Epithelial cell of esophagus (primary cell): ENCODE data around the gene HSF2BP.
"Not testable (repeated sequence)": the region's sequence is repeated elsewhere in the genome, so short reads cannot be mapped to it uniquely, and the experiment has no call there.

Experiments used
- DNase-seq: peaks from one replicate; pipeline ENCODE4 v3.0.0; 2010; ENCODE audit warnings: low read depth
- H3K4me3 ChIP-seq: 2 replicates; pipeline ENCODE4 v1.5.1; 2011; ENCODE audit warnings: mild to moderate bottlenecking, low read length, control low read depth
- TF ChIP-seq, protein P1 (sequence below): IDR thresholded peaks from 2 replicates; pipeline ENCODE4 v1.5.1; 2011; ENCODE audit warnings: low read depth, mild to moderate bottlenecking, low read length, control low read depth, inconsistent platforms; ENCODE audit not compliant: insufficient read depth; ENCODE audit errors: missing control alignments

HSF2BP gene

DNA sequence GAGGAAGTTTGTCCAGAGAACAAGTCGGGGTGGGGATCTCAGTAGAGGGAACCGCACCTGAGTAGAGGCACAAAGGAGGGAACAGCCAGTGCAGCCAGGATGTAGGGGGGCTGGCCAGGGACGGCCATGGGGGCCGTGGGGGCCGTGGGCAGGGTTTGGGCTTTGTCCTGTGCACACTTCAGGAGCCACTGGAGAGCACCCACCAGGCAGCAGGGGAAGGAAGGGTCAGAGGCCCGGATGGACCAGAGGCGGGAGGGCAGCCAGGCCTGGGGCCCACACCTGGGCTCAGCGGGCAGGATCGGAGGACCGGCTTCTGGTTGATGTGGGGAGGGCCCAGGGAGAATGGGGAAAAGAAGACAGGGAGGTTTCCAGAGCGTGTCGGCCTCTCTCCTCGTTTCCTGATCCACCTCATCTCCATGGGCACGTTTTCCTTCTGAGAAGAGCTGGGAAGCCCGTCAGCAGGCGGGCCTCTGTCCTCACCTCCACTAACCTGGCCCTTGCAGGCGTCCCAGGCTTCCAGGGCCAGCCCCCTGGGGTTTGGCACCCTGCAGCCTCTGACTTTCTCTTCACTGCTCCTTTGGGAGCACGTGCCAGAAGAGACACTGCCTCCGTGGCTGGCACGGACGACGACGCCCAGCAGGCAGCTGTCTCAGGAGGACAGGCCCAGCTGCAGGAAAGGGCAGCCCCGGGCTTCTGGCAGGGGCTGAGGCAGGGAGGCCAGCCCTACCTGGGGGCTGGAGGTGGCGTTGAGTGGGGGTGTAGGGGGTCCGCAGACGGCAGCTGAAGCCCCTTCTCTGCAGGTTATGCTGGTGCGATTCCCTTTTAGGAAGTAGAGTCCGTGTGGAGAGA, 42.9 kb upstream of the HSF2BP start:
- DNase-seq: no peak
- TF ChIP-seq, protein P1, sequence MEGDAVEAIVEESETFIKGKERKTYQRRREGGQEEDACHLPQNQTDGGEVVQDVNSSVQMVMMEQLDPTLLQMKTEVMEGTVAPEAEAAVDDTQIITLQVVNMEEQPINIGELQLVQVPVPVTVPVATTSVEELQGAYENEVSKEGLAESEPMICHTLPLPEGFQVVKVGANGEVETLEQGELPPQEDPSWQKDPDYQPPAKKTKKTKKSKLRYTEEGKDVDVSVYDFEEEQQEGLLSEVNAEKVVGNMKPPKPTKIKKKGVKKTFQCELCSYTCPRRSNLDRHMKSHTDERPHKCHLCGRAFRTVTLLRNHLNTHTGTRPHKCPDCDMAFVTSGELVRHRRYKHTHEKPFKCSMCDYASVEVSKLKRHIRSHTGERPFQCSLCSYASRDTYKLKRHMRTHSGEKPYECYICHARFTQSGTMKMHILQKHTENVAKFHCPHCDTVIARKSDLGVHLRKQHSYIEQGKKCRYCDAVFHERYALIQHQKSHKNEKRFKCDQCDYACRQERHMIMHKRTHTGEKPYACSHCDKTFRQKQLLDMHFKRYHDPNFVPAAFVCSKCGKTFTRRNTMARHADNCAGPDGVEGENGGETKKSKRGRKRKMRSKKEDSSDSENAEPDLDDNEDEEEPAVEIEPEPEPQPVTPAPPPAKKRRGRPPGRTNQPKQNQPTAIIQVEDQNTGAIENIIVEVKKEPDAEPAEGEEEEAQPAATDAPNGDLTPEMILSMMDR: no peak
- no peak overlapping the region for H3K4me3 ChIP-seq

DNA sequence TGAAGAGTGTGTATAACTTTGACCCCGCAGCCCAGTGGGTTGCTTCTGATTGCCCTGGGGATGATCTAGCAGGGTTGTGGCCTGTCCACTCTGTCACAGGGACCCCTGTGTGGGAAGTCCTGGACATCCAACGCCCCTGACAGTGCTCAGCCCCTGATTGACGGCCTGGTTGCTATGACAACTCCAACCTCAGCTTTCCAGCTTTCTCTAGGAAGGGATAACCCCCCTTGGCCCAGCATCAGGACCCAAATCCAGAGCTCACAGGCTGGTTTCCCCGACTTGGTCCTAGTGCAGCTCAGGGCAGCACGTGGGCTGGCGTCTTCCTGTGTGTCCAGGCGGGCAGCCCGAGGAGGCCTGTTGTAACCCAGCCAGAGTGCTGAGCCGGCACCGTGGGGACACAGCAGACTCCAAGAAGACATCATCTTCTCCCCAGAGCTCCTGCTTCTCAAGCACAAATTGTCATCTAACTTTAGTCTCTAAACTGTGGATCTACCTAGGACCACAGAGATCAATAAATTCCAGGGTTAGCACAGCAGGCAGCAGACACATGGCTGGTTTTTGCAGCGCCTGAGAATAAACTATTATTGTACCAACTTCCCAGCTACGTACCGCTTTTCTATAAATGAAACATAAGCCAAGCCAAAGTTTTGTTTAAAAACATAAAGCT, 40.8 kb upstream of the HSF2BP start:
- DNase-seq: no peak
- H3K4me3 ChIP-seq: no peak overlapping the region

DNA sequence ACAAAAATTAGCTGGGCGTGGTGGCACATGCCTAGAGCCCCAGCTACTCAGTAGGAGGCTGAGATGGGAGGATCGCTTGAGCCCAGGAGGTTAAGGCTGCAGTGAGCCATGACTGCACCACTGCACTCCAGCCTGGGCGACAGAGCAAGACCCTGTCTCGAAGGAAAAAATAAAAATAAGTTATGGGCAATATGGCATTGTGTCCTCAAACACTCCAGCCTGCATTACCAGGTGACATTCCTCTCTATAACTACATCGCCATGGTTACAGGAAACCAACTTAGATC, 40.1 kb upstream of the HSF2BP start:
- DNase-seq, H3K4me3 ChIP-seq: not testable (repeated sequence)

More for the DNA sequence above, 40.8 kb upstream of the HSF2BP start:
- TF ChIP-seq, protein P1: no peak

DNA sequence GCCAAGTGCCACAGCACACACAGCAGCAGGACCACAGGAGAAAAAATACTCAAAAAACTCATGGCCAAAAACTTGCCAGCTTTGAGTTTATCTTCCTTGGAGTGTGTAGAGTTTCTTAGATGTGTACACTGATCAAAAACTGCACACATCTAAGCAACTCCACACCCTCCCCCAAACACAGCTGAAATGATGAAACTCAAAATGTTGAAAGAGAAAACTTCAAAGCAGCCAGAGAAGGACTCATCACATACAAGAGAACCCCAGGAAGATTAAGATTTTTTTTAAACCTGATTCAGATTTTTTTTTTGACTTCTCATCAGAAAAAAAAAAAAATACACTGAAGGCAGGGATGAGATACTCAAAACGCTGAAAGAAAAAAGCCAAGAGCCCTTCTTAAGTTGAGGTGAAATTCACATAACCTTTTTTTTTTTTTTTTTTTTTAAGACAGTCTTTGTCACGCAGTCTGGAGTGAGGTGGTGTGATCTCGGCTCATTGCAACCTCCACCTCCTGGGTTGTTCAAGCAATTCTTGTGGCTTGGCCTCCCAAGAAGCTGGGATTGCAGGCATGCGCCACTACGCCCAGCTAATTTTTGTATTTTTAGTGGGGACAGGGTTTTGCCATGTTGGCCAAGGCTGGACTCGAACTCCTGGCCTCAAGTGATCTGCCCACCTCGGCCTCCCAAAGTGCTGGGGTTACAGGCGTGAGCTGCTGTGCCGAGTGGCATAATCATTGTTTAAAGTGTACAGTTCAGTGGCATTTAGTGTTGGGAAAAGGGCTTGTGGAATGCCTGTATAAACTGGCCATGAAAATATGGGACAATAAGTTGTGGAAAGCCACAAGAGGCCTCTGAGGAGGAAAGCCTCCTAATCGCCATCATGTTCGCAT, 38.7 kb upstream of the HSF2BP start:
- TF ChIP-seq, protein P1: no peak
- no peak overlapping the region for H3K4me3 ChIP-seq
- DNase-seq: peak; percentile 19

DNA sequence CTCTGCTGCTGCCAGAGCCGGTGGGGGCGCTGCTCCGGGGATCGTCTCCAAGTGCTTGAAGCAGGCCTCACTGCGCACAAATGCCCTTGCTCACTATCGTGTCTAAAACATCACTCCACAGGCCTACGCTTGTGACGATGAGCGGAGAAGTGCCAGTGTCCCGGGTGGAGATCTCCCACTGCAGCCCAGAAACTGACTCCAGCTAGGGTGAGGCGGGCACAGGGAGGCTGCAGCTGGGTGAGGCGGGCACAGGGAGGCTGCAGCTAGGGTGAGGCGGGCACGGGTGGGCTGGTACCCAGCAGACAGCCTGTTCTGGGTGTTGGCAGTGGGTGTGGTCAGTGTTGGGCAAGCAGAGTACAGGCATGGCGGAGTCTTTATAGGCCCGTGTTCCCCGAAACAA, 36.9 kb upstream of the HSF2BP start:
- no peak overlapping the region for H3K4me3 ChIP-seq
- TF ChIP-seq, protein P1: no peak
- no peak for DNase-seq

DNA sequence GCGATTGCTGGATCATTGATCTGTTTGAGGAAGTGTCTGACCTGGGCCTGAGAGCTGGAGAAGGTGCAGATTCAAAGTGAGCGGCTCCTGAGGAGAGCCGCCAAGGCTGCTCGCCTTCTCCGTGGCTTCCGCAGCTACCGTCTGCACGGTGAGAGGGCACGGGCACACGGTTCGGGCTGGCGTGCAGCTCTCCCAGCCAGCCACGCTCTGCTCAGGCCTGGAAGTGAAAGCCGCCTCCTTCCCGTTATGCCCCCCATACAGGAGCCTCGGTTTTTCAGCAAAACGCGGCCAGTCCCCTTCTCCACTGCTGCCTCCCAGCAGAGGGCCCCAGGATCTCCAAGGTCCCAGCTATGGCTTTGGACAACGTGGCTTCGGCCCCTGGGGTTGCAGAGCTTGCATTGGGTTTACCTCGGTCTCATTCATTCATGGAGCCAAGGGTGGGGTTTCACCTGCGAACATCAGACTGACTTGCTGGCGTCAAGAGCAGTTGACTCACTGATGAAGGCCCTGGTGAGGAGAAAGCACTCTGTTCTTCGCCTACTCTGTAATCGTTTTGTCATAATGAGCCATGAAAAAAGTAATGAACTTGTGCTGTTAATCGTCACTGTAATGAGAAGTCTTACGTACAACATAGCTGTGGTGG, 35.3 kb upstream of the HSF2BP start:
- TF ChIP-seq, protein P1: no peak
- H3K4me3 ChIP-seq: no peak overlapping the region
- DNase-seq: no peak

DNA sequence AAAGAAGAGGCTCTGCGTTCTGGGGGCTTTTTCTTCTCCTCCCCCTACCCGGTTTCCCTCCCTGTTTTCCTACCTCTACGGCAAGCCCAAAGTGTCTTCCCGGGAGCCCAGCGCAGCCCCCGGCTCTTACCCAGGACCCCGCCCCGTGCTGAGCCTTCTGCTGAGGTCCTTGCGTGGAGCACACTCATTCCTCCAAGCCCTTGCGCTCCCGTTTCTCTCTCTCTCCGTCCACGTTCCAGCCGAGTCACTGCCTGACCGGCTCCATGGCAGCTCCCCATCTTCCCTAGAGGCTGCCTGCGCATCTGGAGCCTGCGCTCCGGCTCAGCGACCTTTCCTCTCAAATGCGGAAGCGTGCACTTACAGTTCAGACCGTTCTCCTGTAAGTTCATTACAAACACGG, 34.7 kb upstream of the HSF2BP start:
- no peak for DNase-seq
- no peak overlapping the region for H3K4me3 ChIP-seq
- TF ChIP-seq, protein P1: no peak
